SU-DHL-6 (cell line): ENCODE results near the gene WDPCP.

Source experiments
- CTCF ChIP-seq: fragments of 200-600 bp; sonication (generic); IDR thresholded peaks from one replicate; pipeline ENCODE4 v1.5.1; 2017; ENCODE audit warnings: antibody characterized with exemption, mild to moderate bottlenecking, low read length, moderate library complexity; ENCODE audit not compliant: insufficient read depth, poor library complexity, severe bottlenecking
- EZH2phosphoT487 ChIP-seq: fragments of 200-600 bp; sonication (generic), shearing (Covaris generic); conservative IDR thresholded peaks from 2 replicates; pipeline ENCODE4 v1.6.1; 2018; ENCODE audit warnings: mild to moderate bottlenecking, antibody characterized with exemption, low read length, moderate library complexity, mixed read lengths

- TF ChIP-seq CTCF = no peak
- TF ChIP-seq EZH2phosphoT487 = no peak
Measured at GRCh38 chr2:63081404-63081803, 506.9 kb downstream of the WDPCP start.
